Amniotic epithelial cell (primary cell): ENCODE data around the gene LSG1.
"Not testable (repeated sequence)": the region's sequence is repeated elsewhere in the genome, so short reads cannot be mapped to it uniquely, and the experiment has no call there.

Experiments
- DNase-seq: peaks from one replicate; pipeline ENCODE4 v3.0.0-alpha.2; 2010; ENCODE audit warnings: low read depth

The LSG1 gene

DNA sequence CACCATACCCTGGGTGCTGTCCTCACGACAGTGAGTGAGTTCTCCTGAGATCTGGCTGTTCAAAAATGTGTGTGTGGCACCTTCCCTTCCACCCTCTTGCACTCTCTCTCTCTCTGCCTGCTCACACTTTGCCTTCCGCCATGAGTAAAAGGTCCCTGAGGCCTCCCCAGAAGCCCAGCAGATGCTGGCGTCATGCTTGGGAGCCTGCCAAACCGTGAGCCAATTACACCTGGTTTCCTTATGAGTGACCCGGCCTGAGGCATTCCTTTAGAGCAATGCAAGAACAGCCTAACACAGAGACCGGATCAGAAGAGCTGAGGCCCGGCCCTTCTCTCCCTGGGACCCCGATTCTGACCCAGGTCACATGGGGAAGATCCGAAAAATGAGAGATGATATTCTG lies 54.2 kb downstream of the LSG1 start:
- DNase-seq, result peak; percentile 30

DNA sequence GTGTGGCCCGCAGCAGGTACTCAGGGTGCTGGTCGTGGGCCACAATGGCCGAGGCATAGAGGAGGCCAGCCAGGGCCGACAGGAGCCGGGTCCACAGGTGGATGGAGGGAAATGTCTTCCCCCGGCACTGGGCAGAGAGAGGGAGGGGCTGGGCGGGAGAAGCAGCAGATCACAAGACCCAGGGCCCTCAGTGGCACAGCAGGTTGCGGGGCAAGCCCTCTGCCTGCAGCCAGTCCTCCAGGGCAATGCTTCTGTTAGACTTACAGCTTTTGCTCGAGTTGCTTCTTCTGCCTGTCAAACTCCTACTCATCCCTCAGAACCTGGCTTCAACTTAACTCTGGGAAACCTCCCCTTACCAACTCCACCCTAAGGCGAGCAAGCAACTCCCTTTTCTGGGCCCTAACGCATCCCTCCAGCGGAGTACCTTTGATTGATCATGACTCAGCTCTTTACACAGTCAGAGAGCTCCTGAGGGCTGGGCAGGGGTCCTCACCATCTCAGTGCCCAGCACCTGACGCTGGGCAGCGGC lies 54.8 kb downstream of the LSG1 start:
- DNase-seq, result no peak

DNA sequence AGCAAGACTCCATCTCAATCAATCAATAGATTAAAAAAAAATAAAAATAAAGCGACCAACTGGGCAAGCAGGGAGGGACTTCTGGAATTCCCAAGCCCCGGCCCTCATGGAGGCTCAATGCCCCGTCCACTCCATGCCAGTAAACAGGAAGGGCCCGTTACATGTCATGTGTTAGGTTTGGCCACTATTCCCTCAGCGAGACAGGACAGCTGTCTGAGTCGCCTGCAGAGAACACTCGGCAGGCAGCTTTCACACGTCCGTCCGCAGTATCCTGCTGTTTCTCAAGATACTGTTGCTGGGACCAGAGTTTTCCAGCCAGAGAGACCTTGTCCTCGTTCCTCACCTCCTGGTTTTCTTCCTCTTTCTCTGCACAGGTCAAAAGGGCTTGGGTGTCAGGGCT lies 56.8 kb downstream of the LSG1 start:
- no peak for DNase-seq

DNA sequence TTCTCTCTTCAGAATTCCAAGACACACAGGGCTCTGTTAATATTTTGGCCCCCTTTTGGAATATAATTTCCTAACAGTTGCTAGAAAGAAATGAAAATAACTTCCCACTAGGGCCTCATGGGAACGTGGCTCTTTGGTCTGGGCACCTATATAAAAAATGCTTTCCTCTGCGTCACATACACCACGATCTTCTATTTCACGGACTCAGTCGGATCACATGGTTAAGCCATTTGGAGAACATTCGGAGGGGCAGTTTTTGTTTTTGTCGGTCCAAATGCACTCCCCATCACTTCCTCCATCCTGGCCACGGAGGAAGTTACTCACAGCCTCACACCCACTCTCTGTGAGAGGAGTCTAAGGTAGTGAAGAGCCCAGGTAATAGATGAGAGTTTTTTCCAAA lies 59.8 kb downstream of the LSG1 start:
- no peak for DNase-seq

- no peak for DNase-seq
Measured at GRCh38 chr3:194610689-194611088, 61.3 kb downstream of the LSG1 start.

DNA sequence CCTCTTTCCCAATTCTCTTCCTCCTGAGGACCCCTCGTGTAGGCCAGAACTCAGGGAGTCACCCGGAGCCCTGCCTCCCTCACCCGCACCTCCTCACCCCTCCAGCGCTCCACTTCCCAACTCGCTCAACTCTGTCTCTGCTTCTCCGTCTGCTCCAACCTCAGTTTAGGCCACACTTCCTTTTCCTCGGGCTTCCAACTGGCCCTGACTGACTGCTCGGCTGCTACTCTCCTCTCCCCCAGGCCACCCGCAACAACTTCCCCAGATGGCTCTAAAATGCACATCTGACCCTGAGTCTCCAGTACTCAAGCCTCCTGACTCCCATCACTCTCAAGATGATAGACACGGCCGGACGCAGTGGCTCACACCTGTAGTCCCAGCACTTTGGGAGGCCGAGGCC lies 62.4 kb downstream of the LSG1 start:
- DNase-seq, result no peak

DNA sequence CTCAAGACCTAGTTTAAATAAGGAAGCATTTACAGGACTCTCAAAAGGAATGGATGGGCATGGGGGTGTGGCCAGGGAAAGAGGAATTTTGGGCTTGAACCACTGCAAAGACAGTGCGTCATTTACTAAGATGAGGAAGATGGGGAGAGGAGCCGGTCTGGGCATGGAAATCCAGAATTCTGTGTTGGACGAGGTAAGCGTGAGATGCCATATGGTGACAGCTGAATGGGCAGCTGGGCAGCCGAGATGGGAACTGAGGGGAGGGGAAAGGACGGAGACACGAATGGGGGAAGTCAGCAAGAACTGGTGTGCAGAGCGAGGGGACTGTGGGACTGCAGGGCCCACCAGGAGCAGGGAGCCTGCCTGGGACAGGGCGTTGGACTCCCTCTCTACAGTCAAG lies 63.0 kb downstream of the LSG1 start:
- no peak for DNase-seq

GRCh38 chr3:194607592-194608389 lies 64.2 kb downstream of the LSG1 start:
- no peak for DNase-seq

- DNase-seq, result no peak
Measured at GRCh38 chr3:194606941-194607340, 65.0 kb downstream of the LSG1 start.

- DNase-seq, result no peak
Measured at GRCh38 chr3:194606163-194606562, 65.8 kb downstream of the LSG1 start.

DNA sequence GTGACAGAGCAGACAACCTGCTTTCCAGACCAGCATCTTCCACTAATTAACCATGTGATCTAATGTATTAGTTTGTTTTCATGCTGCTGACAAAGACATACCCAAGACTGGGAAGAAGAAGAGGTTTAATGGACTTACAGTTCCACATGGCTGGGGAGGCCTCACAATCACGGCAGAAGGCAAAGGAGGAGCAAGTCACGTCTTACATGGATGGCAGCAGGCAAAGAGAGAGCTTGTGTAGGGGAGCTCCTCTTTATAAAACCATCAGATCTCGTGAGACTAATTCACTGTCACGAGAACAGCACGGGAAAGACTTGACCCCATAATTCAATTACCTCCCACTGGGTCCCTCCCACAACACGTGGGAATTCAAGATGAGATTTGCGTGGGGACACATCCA lies 66.7 kb downstream of the LSG1 start:
- DNase-seq, result not testable (repeated sequence)

DNA sequence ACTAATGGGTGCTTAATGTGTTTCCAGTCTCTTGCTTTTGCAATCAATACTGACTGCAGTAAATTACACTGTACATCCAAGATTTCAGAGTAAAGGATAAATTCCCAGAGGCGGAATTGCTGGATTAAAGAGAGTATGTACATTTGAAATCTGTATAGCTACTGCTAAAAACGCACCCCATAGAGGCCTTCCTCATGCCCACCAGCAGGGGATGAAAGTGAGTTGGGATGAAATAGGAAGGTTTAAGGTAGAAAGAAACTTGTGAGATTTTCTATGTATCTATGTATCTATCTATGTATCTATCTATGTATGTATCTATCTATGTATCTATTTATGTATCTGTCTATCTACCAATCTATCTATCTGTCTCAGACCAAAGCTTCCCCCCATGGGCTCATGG lies 67.2 kb downstream of the LSG1 start:
- DNase-seq, result no peak

- no peak for DNase-seq
Measured at GRCh38 chr3:194604126-194604525, 67.9 kb downstream of the LSG1 start.

DNA sequence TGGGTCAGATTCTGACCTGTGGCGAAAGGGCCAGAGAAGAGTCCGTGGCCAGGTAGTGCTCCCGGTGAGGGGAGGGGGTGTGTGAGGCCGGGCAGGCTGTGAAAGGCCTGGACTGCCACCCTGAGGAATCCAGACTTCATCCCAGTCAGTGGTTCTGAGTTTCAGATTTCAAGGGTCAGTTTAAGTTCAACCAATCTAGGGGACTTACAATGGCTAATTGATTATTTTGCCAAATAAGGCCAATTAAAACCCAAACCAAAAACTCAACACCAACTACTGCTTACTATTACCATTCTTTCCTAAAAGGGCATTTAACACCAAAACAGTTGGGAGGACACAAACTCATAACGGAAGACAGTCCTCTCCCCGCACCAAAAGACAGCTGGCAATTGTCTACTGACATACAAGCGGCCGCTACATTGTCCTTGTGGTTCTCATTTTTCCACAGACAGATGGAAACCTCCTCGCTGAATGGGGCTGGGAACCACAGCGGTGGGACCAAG lies 69.3 kb downstream of the LSG1 start:
- DNase-seq, result no peak

DNA sequence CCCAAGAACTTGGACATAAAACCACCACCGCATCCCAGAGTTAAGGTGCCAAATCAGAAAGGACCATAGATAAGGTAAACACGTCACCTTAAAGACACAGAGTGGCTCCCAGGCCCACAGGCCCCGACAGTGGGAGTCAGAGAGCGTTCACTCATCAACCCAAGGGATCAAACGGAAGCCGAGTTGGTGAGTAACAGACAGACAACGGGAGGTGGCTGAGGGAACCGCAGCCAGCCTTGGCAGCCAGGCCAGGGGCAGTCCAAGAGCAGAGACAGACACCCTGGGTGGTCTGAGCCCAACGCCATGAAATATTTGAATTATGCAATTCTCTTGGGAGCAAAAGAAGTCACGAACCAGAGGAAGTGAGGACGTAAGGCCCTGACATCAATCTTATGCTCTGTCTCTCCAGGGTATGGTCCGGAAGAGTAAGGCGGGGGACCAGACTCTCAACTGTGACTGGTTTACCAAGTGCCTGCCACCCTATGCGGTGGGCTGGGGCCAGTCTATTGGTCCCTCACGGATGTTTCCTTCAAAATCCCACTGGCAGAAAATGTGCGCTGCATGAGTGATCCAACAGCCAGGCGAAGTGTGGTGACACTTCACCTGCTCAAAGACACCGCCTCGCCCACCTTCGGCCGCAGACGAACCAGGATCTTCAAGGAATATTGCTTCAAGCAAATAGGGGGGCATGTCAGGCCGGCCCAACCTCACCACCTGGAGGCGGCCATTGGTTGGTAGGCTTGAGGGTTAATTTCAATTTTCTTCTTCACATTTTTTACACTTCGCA lies 73.0 kb downstream of the LSG1 start:
- DNase-seq, result peak; percentile 91

- DNase-seq, result no peak
Measured at GRCh38 chr3:194596906-194597305, 75.1 kb downstream of the LSG1 start.

- DNase-seq, result peak; percentile 100
Measured at GRCh38 chr3:194592798-194593752, 78.9 kb downstream of the LSG1 start.
